Activated CD8-positive, alpha-beta memory T cell treated with anti-CD3 and anti-CD28 coated beads for 48 hours (primary cell): ENCODE results near the gene SLC6A13.
A peak's percentile ranks its signal among the peaks of the same experiment; 100 is the strongest.
"Not testable (repeated sequence)": the region's sequence is repeated elsewhere in the genome, so short reads cannot be mapped to it uniquely, and the experiment has no call there.

Experiments used
- DNase-seq, 3 experiments: peaks; one replicate each; pipeline ENCODE4 v3.0.0-alpha.2; 2020; ENCODE audit warnings: low read depth in 2 of 3, low spot score in 2 of 3

The SLC6A13 gene

GRCh38 chr12:201361-201760 lies 61.3 kb downstream of the SLC6A13 start:
- DNase-seq: no peak

GRCh38 chr12:198705-199104 lies 63.9 kb downstream of the SLC6A13 start:
- no peak for DNase-seq

GRCh38 chr12:197911-198695 lies 64.5 kb downstream of the SLC6A13 start:
- no peak for DNase-seq

- no peak for DNase-seq
These were observed 65.3 kb downstream of the SLC6A13 start for GRCh38 chr12:197347-197746.

- DNase-seq: no peak
These were observed 66.2 kb downstream of the SLC6A13 start for GRCh38 chr12:196436-196835.

- DNase-seq: no peak
These were observed 66.7 kb downstream of the SLC6A13 start for GRCh38 chr12:195951-196350.

- DNase-seq: no peak
These were observed 67.5 kb downstream of the SLC6A13 start for GRCh38 chr12:195156-195555.

- no peak for DNase-seq
These were observed 68.4 kb downstream of the SLC6A13 start for GRCh38 chr12:194276-194675.

- no peak for DNase-seq
These were observed 69.4 kb downstream of the SLC6A13 start for GRCh38 chr12:193261-193660.

GRCh38 chr12:191541-191940 lies 71.1 kb downstream of the SLC6A13 start:
- DNase-seq: no peak

GRCh38 chr12:190881-191280 lies 71.8 kb downstream of the SLC6A13 start:
- no peak for DNase-seq

- no peak for DNase-seq
These were observed 73.0 kb downstream of the SLC6A13 start for GRCh38 chr12:189622-189962.

- peak in 1 of 3 experiments; percentile 30 for DNase-seq
These were observed 73.6 kb downstream of the SLC6A13 start for GRCh38 chr12:188910-189621.

GRCh38 chr12:187986-188909 lies 74.4 kb downstream of the SLC6A13 start:
- DNase-seq: not testable (repeated sequence)

GRCh38 chr12:186006-186625 lies 76.5 kb downstream of the SLC6A13 start:
- no peak for DNase-seq

GRCh38 chr12:185576-185955 lies 77.1 kb downstream of the SLC6A13 start:
- DNase-seq: no peak

GRCh38 chr12:184811-185575 lies 77.6 kb downstream of the SLC6A13 start:
- DNase-seq: no peak

- DNase-seq: no peak
These were observed 80.2 kb downstream of the SLC6A13 start for GRCh38 chr12:182381-182892.

- DNase-seq: no peak
These were observed 80.7 kb downstream of the SLC6A13 start for GRCh38 chr12:181921-182320.

GRCh38 chr12:180445-180844 lies 82.2 kb downstream of the SLC6A13 start:
- DNase-seq: no peak
